ENCODE measurements around the gene FAP. TPM values are rescaled to one million over a fixed set of nuclear protein-coding genes. Genes with fewer than 3 reads are reported as not detected.

The FAP gene
- total RNA-seq, 1 experiment from 2014 or later: not detected

DNA sequence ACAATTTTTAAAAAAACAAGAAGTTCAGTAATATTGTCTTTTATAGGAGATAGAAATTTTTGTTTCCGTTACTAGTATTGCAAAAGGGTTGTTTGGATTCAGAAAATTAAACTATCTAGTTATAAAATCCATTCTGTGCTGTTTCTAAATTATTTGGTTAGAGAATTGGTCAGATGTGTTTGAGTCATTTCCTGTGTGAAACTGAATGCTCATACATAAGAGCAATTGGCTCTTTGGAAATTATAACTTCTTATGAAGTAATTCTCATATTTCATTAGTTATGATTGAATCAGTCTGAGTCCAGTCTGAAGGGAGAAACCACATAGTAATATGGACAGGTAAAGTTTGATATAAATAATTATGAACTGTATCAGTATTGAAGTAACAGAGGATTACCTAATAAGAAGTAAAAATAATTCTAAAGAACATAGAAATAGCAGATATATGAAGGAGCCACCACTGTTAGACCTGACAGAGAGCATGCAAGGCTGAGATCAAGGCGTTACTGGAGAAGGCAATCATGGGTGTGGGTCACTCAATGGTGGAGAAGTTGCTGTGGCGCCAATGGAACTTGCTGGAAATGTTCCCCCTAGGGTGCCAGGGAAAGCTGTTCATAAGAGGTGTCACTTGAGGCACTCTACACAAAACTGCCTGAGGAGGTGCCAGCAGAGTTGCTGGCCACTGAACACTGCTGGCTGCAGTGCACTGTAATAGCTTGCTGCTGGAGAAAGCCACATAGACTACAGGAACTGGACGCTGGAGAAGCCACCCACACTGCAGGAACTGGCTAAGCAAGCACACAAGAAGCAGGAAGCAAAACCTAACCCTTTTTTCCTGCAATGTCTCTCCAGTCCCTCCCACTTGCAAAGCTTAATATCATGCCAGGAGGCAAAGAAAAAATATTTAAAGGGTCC is 18.0 kb upstream of the FAP start:
- BruUV-seq (replicated peaks): no TSS peak
- POLR2A ChIA-PET (ENCODE audit: unreplicated experiment): no interaction called here
- Histone ChIP-seq H2AFZ (0 out of 2 replicates have a peak overlapping the region, but pooled peaks have one; percentile 27), H3K4me2 (no peak overlapping the region), H4K20me1 (ENCODE audit: insufficient read depth) (no peaks in the 10 kb centered on the region), H3K4me1 (replicated peaks; ENCODE audit: insufficient read depth) (no peaks in the 10 kb centered on the region; the same call in 1 of the 2 replicates), H3K79me2 (ENCODE audit: low read depth) (no peaks in the 10 kb centered on the region), H3K9me2 (ENCODE audit: insufficient read depth) (no peaks in the 10 kb centered on the region), H3K27me3 (ENCODE audit: insufficient read depth, low read depth) (no peaks in the 10 kb centered on the region), H3F3A (ENCODE audit: insufficient read depth, low read depth) (no peaks in the 10 kb centered on the region), H3K27ac (no peak overlapping the region), H3K9me3 (ENCODE audit: insufficient read depth, low read depth) (no peaks in the 10 kb centered on the region), H3K36me3 (ENCODE audit: low read depth) (no peaks in the 10 kb centered on the region), H3K4me3 (no peak overlapping the region)
- CTCF ChIA-PET: no interaction called here
- peak in 1 of 2 experiments; percentile 22 for DNase-seq
- no peak for TF ChIP-seq CTCF (conservative IDR thresholded peaks at IDR 0.05)
- TF ChIP-seq EZH2 (IDR thresholded peaks at IDR 0.05; ENCODE audit: low read depth): no peak
- intact Hi-C loops (cut with micrococcal nuclease; ENCODE audit: unreplicated experiment): no loop called here

DNA sequence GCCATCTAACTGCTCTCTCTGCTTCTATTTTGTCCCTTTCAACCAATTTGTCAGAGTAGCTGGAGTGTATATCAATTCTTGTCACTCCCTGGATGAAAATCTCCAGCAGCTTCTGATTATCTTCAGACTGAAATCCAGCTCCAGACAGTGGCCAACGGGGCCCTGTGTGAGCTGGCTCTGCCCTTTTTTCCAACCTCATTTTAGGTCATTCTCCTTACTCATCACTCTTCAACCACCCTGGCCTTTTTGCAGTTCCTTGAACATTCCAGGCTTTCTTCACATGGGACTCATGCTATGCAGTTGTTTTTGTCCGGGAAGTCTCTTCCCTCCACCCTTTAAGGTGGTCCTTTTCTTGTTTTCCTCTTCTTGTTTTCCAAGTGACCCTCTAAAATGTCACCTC is 15.4 kb upstream of the FAP start:
- intact Hi-C loops (cut with micrococcal nuclease; ENCODE audit: unreplicated experiment): no loop called here
- BruUV-seq (replicated peaks): no TSS peak
- Histone ChIP-seq H2AFZ (no peak overlapping the region), H3K27me3 (ENCODE audit: insufficient read depth, low read depth) (no peaks in the 10 kb centered on the region), H3F3A (ENCODE audit: insufficient read depth, low read depth) (no peaks in the 10 kb centered on the region), H3K9me2 (ENCODE audit: insufficient read depth) (no peaks in the 10 kb centered on the region), H3K27ac (no peak overlapping the region), H3K4me1 (replicated peaks; ENCODE audit: insufficient read depth) (no peaks in the 10 kb centered on the region; the same call in 1 of the 2 replicates), H3K4me2 (no peak overlapping the region), H3K9me3 (ENCODE audit: insufficient read depth, low read depth) (no peaks in the 10 kb centered on the region), H4K20me1 (ENCODE audit: insufficient read depth) (no peaks in the 10 kb centered on the region), H3K79me2 (ENCODE audit: low read depth) (no peaks in the 10 kb centered on the region), H3K4me3 (no peak overlapping the region), H3K36me3 (ENCODE audit: low read depth) (no peaks in the 10 kb centered on the region)
- POLR2A ChIA-PET (ENCODE audit: unreplicated experiment): interaction anchor here (0.6 kb wide), 1 partner anchor 1205 kb away, joined by 3 read pairs; no protein-coding TSS in a partner anchor
- TF ChIP-seq CTCF (conservative IDR thresholded peaks at IDR 0.05) (no peak), EZH2 (IDR thresholded peaks at IDR 0.05; ENCODE audit: low read depth) (no peak)
- CTCF ChIA-PET: no interaction called here
- no peak for DNase-seq

DNA sequence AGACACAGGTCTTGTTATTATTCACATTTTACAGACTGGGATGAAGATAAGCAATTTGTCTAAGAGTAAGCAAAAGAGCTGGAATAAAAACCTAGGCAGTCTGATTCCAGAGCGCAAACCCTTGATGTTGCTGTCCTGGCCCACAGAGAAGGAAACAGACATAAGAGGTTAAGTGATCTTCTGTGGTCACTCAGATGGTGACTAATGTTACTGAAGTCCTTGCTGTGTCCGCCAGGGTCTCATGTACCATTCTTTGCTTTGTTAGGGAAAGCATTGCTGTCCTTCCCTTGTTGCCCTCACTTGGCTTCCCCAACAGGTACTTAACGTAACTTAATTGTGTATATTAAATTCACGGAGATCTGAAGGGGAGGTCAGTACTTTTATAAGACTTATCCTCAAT is 14.9 kb upstream of the FAP start:
- H3K36me3 ChIP-seq (ENCODE audit: low read depth): no peaks in the 10 kb centered on the region
- POLR2A ChIA-PET (ENCODE audit: unreplicated experiment): no interaction called here
- no peaks in the 10 kb centered on the region for H3K79me2 ChIP-seq (ENCODE audit: low read depth)
- H2AFZ ChIP-seq: no peak overlapping the region
- H3K27ac ChIP-seq: no peak overlapping the region
- BruUV-seq (replicated peaks): no TSS peak
- H3K9me2 ChIP-seq (ENCODE audit: insufficient read depth): no peaks in the 10 kb centered on the region
- H3K9me3 ChIP-seq (ENCODE audit: insufficient read depth, low read depth): no peaks in the 10 kb centered on the region
- CTCF ChIA-PET: no interaction called here
- no peaks in the 10 kb centered on the region for H3K27me3 ChIP-seq (ENCODE audit: insufficient read depth, low read depth)
- DNase-seq: no peak
- H3F3A ChIP-seq (ENCODE audit: insufficient read depth, low read depth): no peaks in the 10 kb centered on the region
- H3K4me3 ChIP-seq: no peak overlapping the region
- no peak overlapping the region for H3K4me2 ChIP-seq
- H3K4me1 ChIP-seq (replicated peaks; ENCODE audit: insufficient read depth): no peaks in the 10 kb centered on the region; the same call in 1 of the 2 replicates
- intact Hi-C loops (cut with micrococcal nuclease; ENCODE audit: unreplicated experiment): no loop called here
- H4K20me1 ChIP-seq (ENCODE audit: insufficient read depth): no peaks in the 10 kb centered on the region
- no peak for TF ChIP-seq CTCF (conservative IDR thresholded peaks at IDR 0.05)
- TF ChIP-seq EZH2 (IDR thresholded peaks at IDR 0.05; ENCODE audit: low read depth): no peak

All from PC-9 (cell line).